ENCODE results near the gene MPP2. TPM values are rescaled to one million over a fixed set of nuclear protein-coding genes. Genes with fewer than 3 reads are reported as not detected.

The MPP2 gene
- total and polyA plus RNA-seq, 4 donors = 12.1 to 43.4 (median 31.2) TPM

GRCh38 chr17:43857141-43857540 is 50.2 kb downstream of the MPP2 start:
- Histone ChIP-seq H3K4me1 (ENCODE audit: control insufficient read depth, insufficient read depth, low read length) (peaks cover 16% of the 10 kb centered on the region), H3K4me3 (ENCODE audit: low read depth, low read length) (no peak overlapping the region), H3K36me3 (ENCODE audit: control insufficient read depth, insufficient read depth, low read length) (no peaks in the 10 kb centered on the region), H3K27me3 (ENCODE audit: control insufficient read depth, insufficient read depth, low read length) (peaks cover 2% of the 10 kb centered on the region), H3K9me3 (ENCODE audit: control insufficient read depth, insufficient read depth, low read length) (no peaks in the 10 kb centered on the region), H3K27ac (ENCODE audit: low read depth, low read length) (no peak overlapping the region)
- 82% methylated on average over 5 of the region's 5 CpGs for WGBS (ENCODE audit: insufficient coverage)
- DNase-seq (ENCODE audit: low read depth in 4 of 6, low spot score in 6 of 6) = no peak

DNA sequence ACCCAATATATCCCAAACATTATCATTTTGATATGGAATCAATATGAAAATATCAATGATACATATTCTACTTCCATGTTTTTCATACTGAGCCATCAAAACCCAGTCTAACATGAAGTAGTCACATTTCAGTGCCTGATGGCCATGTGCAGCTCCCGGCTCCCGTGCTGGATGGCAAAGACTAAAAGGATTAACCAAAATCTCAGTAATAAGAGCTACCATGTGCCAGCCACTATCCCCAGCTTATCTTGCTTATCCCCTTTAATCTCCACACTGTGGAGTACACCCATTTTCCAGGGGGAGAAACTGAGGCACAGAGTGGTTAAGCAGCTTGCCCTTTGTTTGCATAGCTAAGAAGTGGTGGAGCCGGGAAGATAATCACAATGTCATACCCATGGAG is 51.2 kb downstream of the MPP2 start:
- Histone ChIP-seq H3K36me3 (ENCODE audit: control insufficient read depth, insufficient read depth, low read length) (no peaks in the 10 kb centered on the region), H3K4me1 (ENCODE audit: control insufficient read depth, insufficient read depth, low read length) (peaks cover 13% of the 10 kb centered on the region), H3K4me3 (ENCODE audit: low read depth, low read length) (no peak overlapping the region), H3K9me3 (ENCODE audit: control insufficient read depth, insufficient read depth, low read length) (no peaks in the 10 kb centered on the region), H3K27ac (ENCODE audit: low read depth, low read length) (no peak overlapping the region), H3K27me3 (ENCODE audit: control insufficient read depth, insufficient read depth, low read length) (peaks cover 2% of the 10 kb centered on the region)
- DNase-seq (ENCODE audit: low read depth in 4 of 6, low spot score in 6 of 6) = no peak
- 100% methylated on average over 3 of the region's 3 CpGs for WGBS (ENCODE audit: insufficient coverage)

DNA sequence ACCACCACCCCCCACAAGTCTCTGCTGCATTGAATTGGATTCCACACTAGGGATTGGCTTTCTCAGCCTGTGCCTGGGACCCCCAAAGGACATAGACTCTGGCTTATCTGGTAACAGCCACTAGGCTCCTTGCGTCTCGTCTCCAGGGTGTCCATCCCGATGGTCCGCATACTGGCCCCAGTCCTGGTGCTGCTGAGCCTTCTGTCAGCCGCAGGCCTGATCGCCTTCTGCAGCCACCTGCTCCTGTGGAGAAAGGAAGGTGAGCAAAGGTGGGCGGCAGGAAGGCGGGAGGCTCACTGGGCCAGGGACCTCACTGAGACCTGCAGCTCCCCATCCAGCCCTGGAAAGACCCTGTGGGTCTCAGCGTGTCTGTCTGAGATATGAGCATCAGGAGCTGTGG is 52.3 kb downstream of the MPP2 start:
- no peak for DNase-seq (ENCODE audit: low read depth in 4 of 6, low spot score in 6 of 6)

GRCh38 chr17:43854498-43854897 is 52.8 kb downstream of the MPP2 start:
- Histone ChIP-seq H3K9me3 (ENCODE audit: control insufficient read depth, insufficient read depth, low read length) (no peaks in the 10 kb centered on the region), H3K4me3 (ENCODE audit: low read depth, low read length) (no peak overlapping the region), H3K36me3 (ENCODE audit: control insufficient read depth, insufficient read depth, low read length) (no peaks in the 10 kb centered on the region), H3K4me1 (ENCODE audit: control insufficient read depth, insufficient read depth, low read length) (peaks cover 13% of the 10 kb centered on the region), H3K27me3 (ENCODE audit: control insufficient read depth, insufficient read depth, low read length) (peaks cover 2% of the 10 kb centered on the region), H3K27ac (ENCODE audit: low read depth, low read length) (no peak overlapping the region)
- 56% methylated on average over 3 of the region's 8 CpGs for WGBS (ENCODE audit: insufficient coverage)
- DNase-seq (ENCODE audit: low read depth in 4 of 6, low spot score in 6 of 6) = no peak

More for the DNA sequence above, 52.3 kb downstream of the MPP2 start:
- Histone ChIP-seq H3K4me1 (ENCODE audit: control insufficient read depth, insufficient read depth, low read length) (peaks cover 13% of the 10 kb centered on the region), H3K27ac (ENCODE audit: low read depth, low read length) (no peak overlapping the region), H3K9me3 (ENCODE audit: control insufficient read depth, insufficient read depth, low read length) (no peaks in the 10 kb centered on the region), H3K27me3 (ENCODE audit: control insufficient read depth, insufficient read depth, low read length) (peaks cover 2% of the 10 kb centered on the region), H3K36me3 (ENCODE audit: control insufficient read depth, insufficient read depth, low read length) (no peaks in the 10 kb centered on the region), H3K4me3 (ENCODE audit: low read depth, low read length) (no peak overlapping the region)
- WGBS (ENCODE audit: insufficient coverage) = 91% methylated on average over 9 of the region's 9 CpGs

DNA sequence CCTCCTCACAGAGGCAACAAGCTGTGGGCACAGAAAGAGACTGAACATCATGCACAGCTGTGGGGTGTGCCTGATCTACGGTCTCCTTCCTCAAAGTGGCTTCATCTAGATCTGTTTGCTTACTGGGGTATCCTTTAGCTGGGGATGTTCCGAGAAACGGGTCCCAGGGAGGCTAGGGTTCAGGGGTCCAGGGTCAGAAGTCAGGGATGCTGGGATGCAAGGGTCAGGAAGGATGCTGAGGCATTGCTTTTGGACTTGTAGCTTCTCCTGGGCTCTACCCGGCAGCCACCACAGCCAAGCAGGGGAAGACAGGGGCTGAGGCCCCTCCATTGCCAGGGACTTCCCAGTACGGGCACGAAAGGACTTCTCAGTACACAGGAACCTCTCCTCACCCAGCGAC is 53.8 kb downstream of the MPP2 start:
- 78% methylated on average over 7 of the region's 7 CpGs for WGBS (ENCODE audit: insufficient coverage)
- Histone ChIP-seq H3K4me1 (ENCODE audit: control insufficient read depth, insufficient read depth, low read length) (peaks cover 13% of the 10 kb centered on the region), H3K4me3 (ENCODE audit: low read depth, low read length) (no peak overlapping the region), H3K9me3 (ENCODE audit: control insufficient read depth, insufficient read depth, low read length) (no peaks in the 10 kb centered on the region), H3K36me3 (ENCODE audit: control insufficient read depth, insufficient read depth, low read length) (no peaks in the 10 kb centered on the region), H3K27ac (ENCODE audit: low read depth, low read length) (no peak overlapping the region), H3K27me3 (ENCODE audit: control insufficient read depth, insufficient read depth, low read length) (peaks cover 2% of the 10 kb centered on the region)
- DNase-seq (ENCODE audit: low read depth in 4 of 6, low spot score in 6 of 6) = no peak

- no peak overlapping the region for H3K4me3 ChIP-seq (ENCODE audit: low read depth, low read length)
- peaks cover 2% of the 10 kb centered on the region for H3K27me3 ChIP-seq (ENCODE audit: control insufficient read depth, insufficient read depth, low read length)
- 84% methylated on average over 7 of the region's 8 CpGs for WGBS (ENCODE audit: insufficient coverage)
- H3K36me3 ChIP-seq (ENCODE audit: control insufficient read depth, insufficient read depth, low read length) = no peaks in the 10 kb centered on the region
- peaks cover 9% of the 10 kb centered on the region for H3K4me1 ChIP-seq (ENCODE audit: control insufficient read depth, insufficient read depth, low read length)
- no peaks in the 10 kb centered on the region for H3K9me3 ChIP-seq (ENCODE audit: control insufficient read depth, insufficient read depth, low read length)
- H3K27ac ChIP-seq (ENCODE audit: low read depth, low read length) = no peak overlapping the region
- DNase-seq (ENCODE audit: low read depth in 4 of 6, low spot score in 6 of 6) = no peak
Measured at GRCh38 chr17:43852571-43852970, 54.8 kb downstream of the MPP2 start.

DNA sequence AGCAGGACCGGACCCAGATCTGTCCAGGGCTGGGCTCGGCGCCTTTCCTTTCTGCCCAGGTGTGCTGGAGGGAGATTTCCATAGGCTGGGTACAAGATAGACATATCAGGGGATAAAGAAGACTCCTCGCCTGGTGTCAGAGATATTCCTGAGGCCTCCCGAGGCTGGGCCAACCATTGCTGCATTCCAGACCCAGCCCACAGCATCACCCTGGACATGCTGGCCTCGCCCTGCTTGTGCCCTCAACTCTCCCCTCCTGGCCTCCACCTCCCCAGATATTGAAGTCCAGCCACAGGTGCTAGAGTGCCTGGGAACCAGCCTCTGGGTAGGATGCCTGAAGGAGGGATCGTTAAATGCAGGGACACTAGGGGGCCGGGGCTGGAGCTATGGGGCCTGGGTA is 58.2 kb downstream of the MPP2 start:
- DNase-seq (ENCODE audit: low read depth in 4 of 6, low spot score in 6 of 6) = no peak
- no peaks in the 10 kb centered on the region for H3K27me3 ChIP-seq (ENCODE audit: control insufficient read depth, insufficient read depth, low read length)
- 88% methylated on average over 6 of the region's 8 CpGs for WGBS (ENCODE audit: insufficient coverage)

DNA sequence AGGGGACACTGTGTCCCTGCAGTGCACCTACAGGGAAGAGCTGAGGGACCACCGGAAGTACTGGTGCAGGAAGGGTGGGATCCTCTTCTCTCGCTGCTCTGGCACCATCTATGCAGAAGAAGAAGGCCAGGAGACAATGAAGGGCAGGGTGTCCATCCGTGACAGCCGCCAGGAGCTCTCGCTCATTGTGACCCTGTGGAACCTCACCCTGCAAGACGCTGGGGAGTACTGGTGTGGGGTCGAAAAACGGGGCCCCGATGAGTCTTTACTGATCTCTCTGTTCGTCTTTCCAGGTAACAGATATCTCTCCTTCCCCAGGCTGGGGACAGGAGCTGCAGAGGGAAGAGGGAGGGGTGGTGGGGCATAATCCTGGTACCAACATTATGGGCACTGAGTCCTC is 58.7 kb downstream of the MPP2 start:
- Histone ChIP-seq H3K36me3 (ENCODE audit: control insufficient read depth, insufficient read depth, low read length) (no peaks in the 10 kb centered on the region), H3K9me3 (ENCODE audit: control insufficient read depth, insufficient read depth, low read length) (no peaks in the 10 kb centered on the region), H3K27ac (ENCODE audit: low read depth, low read length) (no peak overlapping the region), H3K4me3 (ENCODE audit: low read depth, low read length) (no peak overlapping the region), H3K4me1 (ENCODE audit: control insufficient read depth, insufficient read depth, low read length) (no peaks in the 10 kb centered on the region), H3K27me3 (ENCODE audit: control insufficient read depth, insufficient read depth, low read length) (no peaks in the 10 kb centered on the region)
- DNase-seq (ENCODE audit: low read depth in 4 of 6, low spot score in 6 of 6) = no peak
- 89% methylated on average over 2 of the region's 10 CpGs for WGBS (ENCODE audit: insufficient coverage)

More for the DNA sequence above, 58.2 kb downstream of the MPP2 start:
- Histone ChIP-seq H3K4me3 (ENCODE audit: low read depth, low read length) (no peak overlapping the region), H3K36me3 (ENCODE audit: control insufficient read depth, insufficient read depth, low read length) (no peaks in the 10 kb centered on the region), H3K9me3 (ENCODE audit: control insufficient read depth, insufficient read depth, low read length) (no peaks in the 10 kb centered on the region), H3K27ac (ENCODE audit: low read depth, low read length) (no peak overlapping the region), H3K4me1 (ENCODE audit: control insufficient read depth, insufficient read depth, low read length) (no peaks in the 10 kb centered on the region)

DNA sequence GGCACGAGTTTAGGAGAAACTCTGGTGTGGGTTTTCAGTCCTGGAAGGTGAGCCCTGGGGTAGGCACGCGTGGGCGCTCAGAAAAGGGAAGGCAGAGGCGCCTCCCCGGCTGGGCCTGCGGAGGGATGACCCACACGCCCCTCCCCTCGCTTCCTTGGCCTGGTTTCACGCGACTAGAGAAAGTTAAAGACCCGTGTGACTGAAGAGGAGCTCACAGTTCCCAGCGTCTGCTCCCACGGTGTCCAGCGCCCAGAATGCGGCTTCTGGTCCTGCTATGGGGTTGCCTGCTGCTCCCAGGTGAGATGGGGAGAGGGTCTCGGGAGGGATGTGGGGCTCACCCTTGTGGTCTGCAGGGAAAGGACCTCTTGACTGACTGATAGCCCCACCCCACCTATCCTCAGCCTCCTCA is 60.4 kb downstream of the MPP2 start, which contains the start of gene CD300LG:
TSS of gene CD300LG (plus strand) at position 214 of the 409 bp plus-strand sequence. CDS start at position 255, 41 bp downstream.
- Histone ChIP-seq H3K36me3 (ENCODE audit: control insufficient read depth, insufficient read depth, low read length) (no peaks in the 10 kb centered on the region), H3K27ac (ENCODE audit: low read depth, low read length) (no peak within 1 kb of the TSS), H3K9me3 (ENCODE audit: control insufficient read depth, insufficient read depth, low read length) (no peaks in the 10 kb centered on the region), H3K27me3 (ENCODE audit: control insufficient read depth, insufficient read depth, low read length) (no peaks in the 10 kb centered on the region), H3K4me1 (ENCODE audit: control insufficient read depth, insufficient read depth, low read length) (no peaks in the 10 kb centered on the region), H3K4me3 (ENCODE audit: low read depth, low read length) (no peak within 1 kb of the TSS)
- 28% methylated on average over 16 of the region's 17 CpGs for WGBS (ENCODE audit: insufficient coverage)
- DNase-seq (ENCODE audit: low read depth in 4 of 6, low spot score in 6 of 6) = no peak

GRCh38 chr17:43846221-43846712 is 61.1 kb downstream of the MPP2 start:
- no peak overlapping the region for H3K27ac ChIP-seq (ENCODE audit: low read depth, low read length)

More at GRCh38 chr17:43846221-43846712, 61.1 kb downstream of the MPP2 start:
- peak in 3 of 6 donors; percentile 42 to 79 (median 79) for DNase-seq (ENCODE audit: low read depth in 4 of 6, low spot score in 6 of 6)
- Histone ChIP-seq H3K4me1 (ENCODE audit: control insufficient read depth, insufficient read depth, low read length) (no peaks in the 10 kb centered on the region), H3K27me3 (ENCODE audit: control insufficient read depth, insufficient read depth, low read length) (no peaks in the 10 kb centered on the region), H3K9me3 (ENCODE audit: control insufficient read depth, insufficient read depth, low read length) (no peaks in the 10 kb centered on the region), H3K4me3 (ENCODE audit: low read depth, low read length) (no peak overlapping the region), H3K36me3 (ENCODE audit: control insufficient read depth, insufficient read depth, low read length) (no peaks in the 10 kb centered on the region)
- 17% methylated on average over 6 of the region's 13 CpGs for WGBS (ENCODE audit: insufficient coverage)
